ENCODE data around the gene SCML2.
"Not testable (repeated sequence)": the region's sequence is repeated elsewhere in the genome, so short reads cannot be mapped to it uniquely, and the experiment has no call there.

Gene SCML2

DNA sequence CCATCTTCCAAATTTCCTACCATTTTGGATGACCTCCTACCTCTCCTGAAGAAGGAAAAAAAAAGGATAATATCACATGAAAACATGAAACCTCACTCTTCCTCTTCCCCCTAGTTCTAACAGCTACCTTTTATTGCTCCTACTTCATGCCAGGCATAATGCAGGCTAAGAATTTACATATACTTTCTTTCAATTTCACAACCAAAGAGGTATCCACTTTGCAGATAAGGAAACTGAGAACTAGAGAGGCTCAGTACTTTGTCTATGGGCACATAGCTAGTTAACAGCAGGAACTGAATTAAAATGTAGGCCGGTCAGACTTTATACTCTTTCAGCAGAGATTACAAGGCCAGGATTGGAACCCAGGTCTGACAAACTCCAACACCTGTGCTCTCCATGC lies 99.4 kb downstream of the SCML2 start:
- H2AFZ ChIP-seq (ENCODE audit: low read depth, low read length) = no peak overlapping the region
- no peak overlapping the region for H3K4me2 ChIP-seq (ENCODE audit: low read length, poor library complexity, severe bottlenecking)
- no peaks in the 10 kb centered on the region for H3K27me3 ChIP-seq (ENCODE audit: control insufficient read depth in 1 of 2, insufficient read depth in 1 of 2, low read length in 2 of 2)
- H3K23ac ChIP-seq (ENCODE audit: low read length in 2 of 2) = no peak overlapping the region
- H3K9ac ChIP-seq (ENCODE audit: low read length) = no peak overlapping the region
- H3K18ac ChIP-seq (ENCODE audit: low read depth in 1 of 2, low read length in 2 of 2) = no peak overlapping the region
- no peak overlapping the region for H2BK5ac ChIP-seq (ENCODE audit: low read depth, low read length, poor library complexity, severe bottlenecking)
- no peak overlapping the region for H3K4ac ChIP-seq (ENCODE audit: low read depth in 1 of 2, low read length in 2 of 2)
- H2BK12ac ChIP-seq (ENCODE audit: low read length in 2 of 2) = no peak overlapping the region
- no peak overlapping the region for H3K27ac ChIP-seq (ENCODE audit: low read length, poor library complexity, severe bottlenecking)
- 100% methylated on average over 1 of the region's 1 CpG for WGBS
- no peak for DNase-seq
- no peaks in the 10 kb centered on the region for H3K9me3 ChIP-seq (ENCODE audit: control insufficient read depth, low read length)
- no peak overlapping the region for H4K91ac ChIP-seq (ENCODE audit: low read length)
- H2AK5ac ChIP-seq (ENCODE audit: low read length, severe bottlenecking) = no peak overlapping the region
- no peaks in the 10 kb centered on the region for H3K4me1 ChIP-seq (ENCODE audit: control insufficient read depth, insufficient read depth, low read depth, low read length)
- no peak overlapping the region for H4K8ac ChIP-seq (ENCODE audit: low read length)
- H2BK120ac ChIP-seq (ENCODE audit: low read depth, low read length) = no peak overlapping the region
- no peak overlapping the region for H3K14ac ChIP-seq (ENCODE audit: low read length in 2 of 2)
- no peak overlapping the region for H3K4me3 ChIP-seq (ENCODE audit: insufficient read depth in 1 of 2, low read depth in 1 of 2, low read length in 2 of 2)
- H3K79me1 ChIP-seq (replicated peaks; ENCODE audit: low read length, poor library complexity, severe bottlenecking) = no peaks in the 10 kb centered on the region
- no peaks in the 10 kb centered on the region for H3K36me3 ChIP-seq (ENCODE audit: control insufficient read depth in 1 of 2, insufficient read depth in 2 of 2, low read depth in 1 of 2, low read length in 2 of 2)
- no peak overlapping the region for H2BK15ac ChIP-seq (ENCODE audit: low read depth, poor library complexity, severe bottlenecking)

DNA sequence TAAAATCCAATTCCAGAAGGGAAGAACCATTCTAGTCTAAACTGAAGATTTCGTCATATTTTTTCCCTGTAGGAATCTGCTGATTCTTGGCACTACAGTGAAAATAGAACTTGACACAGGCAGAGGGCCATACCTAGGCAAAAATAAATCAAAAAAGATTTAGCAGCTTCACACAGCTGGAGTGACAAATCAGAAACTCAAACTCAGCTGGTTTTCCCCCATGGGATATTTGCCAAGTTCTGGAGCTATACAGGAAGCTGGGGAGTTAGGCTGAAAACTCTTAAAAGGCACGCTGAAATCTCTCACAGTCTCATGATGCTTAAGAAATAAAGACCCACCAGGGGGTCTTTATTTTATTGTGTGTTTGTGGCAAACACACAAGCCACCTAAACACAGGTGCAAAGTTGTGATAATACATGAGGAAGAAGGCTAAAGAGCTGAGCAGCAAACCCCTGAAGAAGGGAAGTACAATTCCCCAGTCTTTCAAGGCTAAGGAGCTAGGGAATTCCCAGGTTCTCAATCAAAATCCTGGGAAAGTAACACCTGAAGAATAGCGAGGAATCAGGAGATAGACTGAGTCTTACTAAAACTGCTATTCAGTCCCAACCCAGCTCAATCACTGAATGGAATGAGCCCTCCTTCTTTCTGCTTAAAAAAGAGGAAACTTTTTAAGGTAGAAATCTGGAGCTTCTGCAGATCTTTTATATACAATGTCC lies 101.7 kb downstream of the SCML2 start:
- H3K79me1 ChIP-seq (replicated peaks; ENCODE audit: low read length, poor library complexity, severe bottlenecking) = no peaks in the 10 kb centered on the region

DNA sequence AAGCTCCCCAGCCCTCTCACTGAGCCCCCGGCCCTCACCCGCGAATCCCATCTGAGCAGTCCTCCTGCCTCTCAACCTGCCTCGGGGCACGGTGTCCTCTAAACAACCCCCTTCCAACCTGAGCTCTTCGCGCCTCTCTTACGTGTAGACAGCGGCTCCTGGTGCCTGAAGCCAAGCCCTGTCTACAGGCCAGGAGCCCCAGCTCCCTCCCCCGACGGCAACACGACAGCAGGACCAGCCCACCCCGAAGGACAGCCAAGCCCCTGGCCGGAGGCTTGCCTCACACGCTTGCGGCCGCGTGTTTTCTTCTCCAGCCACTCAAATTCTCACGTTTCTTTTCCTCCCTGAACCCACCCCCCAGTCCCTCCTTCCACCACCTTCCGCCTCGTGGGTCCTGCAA lies 124.8 kb downstream of the SCML2 start:
- not testable (repeated sequence) for H3K27ac ChIP-seq (ENCODE audit: low read length, poor library complexity, severe bottlenecking); H3K18ac ChIP-seq (ENCODE audit: low read depth in 1 of 2, low read length in 2 of 2); H4K91ac ChIP-seq (ENCODE audit: low read length); DNase-seq; H3K4ac ChIP-seq (ENCODE audit: low read depth in 1 of 2, low read length in 2 of 2); H3K23ac ChIP-seq (ENCODE audit: low read length in 2 of 2); H2AK5ac ChIP-seq (ENCODE audit: low read length, severe bottlenecking); H3K36me3 ChIP-seq (ENCODE audit: control insufficient read depth in 1 of 2, insufficient read depth in 2 of 2, low read depth in 1 of 2, low read length in 2 of 2); H4K8ac ChIP-seq (ENCODE audit: low read length); H3K4me1 ChIP-seq (ENCODE audit: control insufficient read depth, insufficient read depth, low read depth, low read length); H3K9me3 ChIP-seq (ENCODE audit: control insufficient read depth, low read length); H3K27me3 ChIP-seq (ENCODE audit: control insufficient read depth in 1 of 2, insufficient read depth in 1 of 2, low read length in 2 of 2); H3K79me1 ChIP-seq (replicated peaks; ENCODE audit: low read length, poor library complexity, severe bottlenecking); H2BK15ac ChIP-seq (ENCODE audit: low read depth, poor library complexity, severe bottlenecking); H3K14ac ChIP-seq (ENCODE audit: low read length in 2 of 2); H2BK120ac ChIP-seq (ENCODE audit: low read depth, low read length); H3K4me3 ChIP-seq (ENCODE audit: insufficient read depth in 1 of 2, low read depth in 1 of 2, low read length in 2 of 2); H2AFZ ChIP-seq (ENCODE audit: low read depth, low read length); H2BK12ac ChIP-seq (ENCODE audit: low read length in 2 of 2); H2BK5ac ChIP-seq (ENCODE audit: low read depth, low read length, poor library complexity, severe bottlenecking); H3K4me2 ChIP-seq (ENCODE audit: low read length, poor library complexity, severe bottlenecking); H3K9ac ChIP-seq (ENCODE audit: low read length)
- 94% methylated on average over 5 of the region's 21 CpGs for WGBS

More for the DNA sequence above, 101.7 kb downstream of the SCML2 start:
- Histone ChIP-seq H3K27me3 (ENCODE audit: control insufficient read depth in 1 of 2, insufficient read depth in 1 of 2, low read length in 2 of 2) (peaks cover 0 to 3% of the 10 kb centered on the region in 2 experiments), H3K4me2 (ENCODE audit: low read length, poor library complexity, severe bottlenecking) (no peak overlapping the region), H4K91ac (ENCODE audit: low read length) (no peak overlapping the region), H2BK5ac (ENCODE audit: low read depth, low read length, poor library complexity, severe bottlenecking) (no peak overlapping the region), H3K9ac (ENCODE audit: low read length) (no peak overlapping the region), H2BK120ac (ENCODE audit: low read depth, low read length) (no peak overlapping the region), H3K27ac (ENCODE audit: low read length, poor library complexity, severe bottlenecking) (no peak overlapping the region), H3K23ac (ENCODE audit: low read length in 2 of 2) (no peak overlapping the region), H3K4ac (ENCODE audit: low read depth in 1 of 2, low read length in 2 of 2) (no peak overlapping the region), H2BK15ac (ENCODE audit: low read depth, poor library complexity, severe bottlenecking) (no peak overlapping the region), H3K14ac (ENCODE audit: low read length in 2 of 2) (no peak overlapping the region), H3K9me3 (ENCODE audit: control insufficient read depth, low read length) (no peaks in the 10 kb centered on the region), H4K8ac (ENCODE audit: low read length) (no peak overlapping the region), H2BK12ac (ENCODE audit: low read length in 2 of 2) (no peak overlapping the region), H3K36me3 (ENCODE audit: control insufficient read depth in 1 of 2, insufficient read depth in 2 of 2, low read depth in 1 of 2, low read length in 2 of 2) (no peaks in the 10 kb centered on the region), H3K18ac (ENCODE audit: low read depth in 1 of 2, low read length in 2 of 2) (no peak overlapping the region), H3K4me1 (ENCODE audit: control insufficient read depth, insufficient read depth, low read depth, low read length) (no peaks in the 10 kb centered on the region), H2AK5ac (ENCODE audit: low read length, severe bottlenecking) (no peak overlapping the region), H3K4me3 (ENCODE audit: insufficient read depth in 1 of 2, low read depth in 1 of 2, low read length in 2 of 2) (no peak overlapping the region), H2AFZ (ENCODE audit: low read depth, low read length) (no peak overlapping the region)
- DNase-seq = no peak
- 100% methylated on average over 1 of the region's 3 CpGs for WGBS

DNA sequence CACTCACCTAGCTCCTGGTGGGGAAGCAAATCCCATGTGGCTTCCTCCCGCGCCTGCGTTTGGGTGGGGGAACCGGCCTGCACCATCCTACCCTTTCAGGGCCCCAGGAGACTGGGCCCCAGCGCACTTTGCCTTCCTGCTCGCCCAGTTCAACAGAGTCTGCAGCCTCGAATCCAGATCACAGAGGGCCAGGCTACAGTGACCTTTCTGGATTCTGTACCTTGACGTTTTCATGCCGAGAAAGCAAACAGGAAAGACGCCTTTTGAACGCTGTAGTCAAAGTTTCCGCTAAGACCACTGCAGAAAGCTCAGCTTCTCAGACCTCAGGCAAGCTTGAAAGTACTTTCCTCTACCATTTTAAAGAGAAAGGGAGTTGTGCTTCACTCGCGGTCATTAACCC lies 126.4 kb downstream of the SCML2 start:
- H4K91ac ChIP-seq (ENCODE audit: low read length) = no peak overlapping the region
- no peaks in the 10 kb centered on the region for H3K4me1 ChIP-seq (ENCODE audit: control insufficient read depth, insufficient read depth, low read depth, low read length)
- no peak overlapping the region for H3K14ac ChIP-seq (ENCODE audit: low read length in 2 of 2)
- no peak overlapping the region for H2BK12ac ChIP-seq (ENCODE audit: low read length in 2 of 2)
- H3K27me3 ChIP-seq (ENCODE audit: control insufficient read depth in 1 of 2, insufficient read depth in 1 of 2, low read length in 2 of 2) = no peaks in the 10 kb centered on the region
- H3K79me1 ChIP-seq (replicated peaks; ENCODE audit: low read length, poor library complexity, severe bottlenecking) = no peaks in the 10 kb centered on the region
- no peak overlapping the region for H2BK120ac ChIP-seq (ENCODE audit: low read depth, low read length)
- H3K36me3 ChIP-seq (ENCODE audit: control insufficient read depth in 1 of 2, insufficient read depth in 2 of 2, low read depth in 1 of 2, low read length in 2 of 2) = no peaks in the 10 kb centered on the region
- DNase-seq = no peak
- no peak overlapping the region for H2BK15ac ChIP-seq (ENCODE audit: low read depth, poor library complexity, severe bottlenecking)
- no peak overlapping the region for H2AK5ac ChIP-seq (ENCODE audit: low read length, severe bottlenecking)
- H3K9me3 ChIP-seq (ENCODE audit: control insufficient read depth, low read length) = no peaks in the 10 kb centered on the region
- no peak overlapping the region for H3K18ac ChIP-seq (ENCODE audit: low read depth in 1 of 2, low read length in 2 of 2)
- no peak overlapping the region for H3K4me3 ChIP-seq (ENCODE audit: insufficient read depth in 1 of 2, low read depth in 1 of 2, low read length in 2 of 2)
- H4K8ac ChIP-seq (ENCODE audit: low read length) = no peak overlapping the region
- no peak overlapping the region for H3K4me2 ChIP-seq (ENCODE audit: low read length, poor library complexity, severe bottlenecking)
- WGBS = 85% methylated on average over 14 of the region's 14 CpGs
- H3K9ac ChIP-seq (ENCODE audit: low read length) = no peak overlapping the region
- no peak overlapping the region for H3K23ac ChIP-seq (ENCODE audit: low read length in 2 of 2)
- H2AFZ ChIP-seq (ENCODE audit: low read depth, low read length) = no peak overlapping the region
- no peak overlapping the region for H2BK5ac ChIP-seq (ENCODE audit: low read depth, low read length, poor library complexity, severe bottlenecking)
- H3K27ac ChIP-seq (ENCODE audit: low read length, poor library complexity, severe bottlenecking) = no peak overlapping the region
- H3K4ac ChIP-seq (ENCODE audit: low read depth in 1 of 2, low read length in 2 of 2) = no peak overlapping the region

Measured in mesenchymal stem cell (in vitro differentiated cells and primary cell).